Measurements from ENCODE around the gene RASD1.

- no peak for TF ChIP-seq CTCF (IDR thresholded peaks at IDR 0.05)
- no peak for TF ChIP-seq POLR2A (IDR thresholded peaks at IDR 0.05)
These were observed 27.8 kb downstream of the RASD1 start for GRCh38 chr17:17468217-17469010.
